ENCODE results near the gene KHDC4. TPM values are rescaled to one million over a fixed set of nuclear protein-coding genes. Genes with fewer than 3 reads are reported as not detected.
A peak's percentile ranks its signal among the peaks of the same experiment; 100 is the strongest.

The KHDC4 gene
- total RNA-seq, 1 donor from 2014 or later, result 47.6 TPM

DNA sequence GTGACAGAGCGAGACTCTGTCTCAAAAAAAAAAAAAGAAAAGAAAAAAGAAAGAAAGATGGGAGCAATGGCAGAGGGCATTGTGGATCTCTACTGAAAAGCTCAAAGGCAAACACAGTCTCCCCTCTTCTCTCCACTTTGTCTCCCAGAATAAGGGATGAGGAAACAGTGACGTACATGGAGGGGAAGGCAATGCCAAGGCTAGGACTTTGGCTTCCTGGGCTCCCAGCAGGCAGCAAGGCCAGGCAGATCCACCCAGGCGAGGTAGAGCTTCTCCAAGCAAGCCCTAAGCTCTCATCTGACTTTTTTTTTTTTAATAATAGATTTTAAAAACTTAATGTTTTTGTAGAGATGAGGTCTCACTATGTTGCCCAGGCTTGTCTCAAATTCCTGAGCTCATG lies 39.5 kb upstream of the KHDC4 start:
- Histone ChIP-seq H3K27me3 (no peaks in the 10 kb centered on the region), H3K4me1 (peaks cover 89% of the 10 kb centered on the region), H3K27ac (peak overlapping the region; percentile 95), H3K36me3 (peaks cover 0 to 5% of the 10 kb centered on the region in 2 donors), H3K9me3 (no peaks in the 10 kb centered on the region), H3K4me3 (no peak overlapping the region)
- intact Hi-C loops (cut with DNase I), result no loop called here
- TF ChIP-seq, protein P1, sequence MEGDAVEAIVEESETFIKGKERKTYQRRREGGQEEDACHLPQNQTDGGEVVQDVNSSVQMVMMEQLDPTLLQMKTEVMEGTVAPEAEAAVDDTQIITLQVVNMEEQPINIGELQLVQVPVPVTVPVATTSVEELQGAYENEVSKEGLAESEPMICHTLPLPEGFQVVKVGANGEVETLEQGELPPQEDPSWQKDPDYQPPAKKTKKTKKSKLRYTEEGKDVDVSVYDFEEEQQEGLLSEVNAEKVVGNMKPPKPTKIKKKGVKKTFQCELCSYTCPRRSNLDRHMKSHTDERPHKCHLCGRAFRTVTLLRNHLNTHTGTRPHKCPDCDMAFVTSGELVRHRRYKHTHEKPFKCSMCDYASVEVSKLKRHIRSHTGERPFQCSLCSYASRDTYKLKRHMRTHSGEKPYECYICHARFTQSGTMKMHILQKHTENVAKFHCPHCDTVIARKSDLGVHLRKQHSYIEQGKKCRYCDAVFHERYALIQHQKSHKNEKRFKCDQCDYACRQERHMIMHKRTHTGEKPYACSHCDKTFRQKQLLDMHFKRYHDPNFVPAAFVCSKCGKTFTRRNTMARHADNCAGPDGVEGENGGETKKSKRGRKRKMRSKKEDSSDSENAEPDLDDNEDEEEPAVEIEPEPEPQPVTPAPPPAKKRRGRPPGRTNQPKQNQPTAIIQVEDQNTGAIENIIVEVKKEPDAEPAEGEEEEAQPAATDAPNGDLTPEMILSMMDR (IDR thresholded peaks at IDR 0.05), result no peak
- TF ChIP-seq POLR2A (IDR thresholded peaks at IDR 0.05), result no peak
- no peak for TF ChIP-seq POLR2AphosphoS5 (IDR thresholded peaks at IDR 0.05; ENCODE audit: insufficient read depth in 1 of 2, low read depth in 1 of 2)
- no peak for DNase-seq (ENCODE audit: extremely low spot score in 2 of 2)

DNA sequence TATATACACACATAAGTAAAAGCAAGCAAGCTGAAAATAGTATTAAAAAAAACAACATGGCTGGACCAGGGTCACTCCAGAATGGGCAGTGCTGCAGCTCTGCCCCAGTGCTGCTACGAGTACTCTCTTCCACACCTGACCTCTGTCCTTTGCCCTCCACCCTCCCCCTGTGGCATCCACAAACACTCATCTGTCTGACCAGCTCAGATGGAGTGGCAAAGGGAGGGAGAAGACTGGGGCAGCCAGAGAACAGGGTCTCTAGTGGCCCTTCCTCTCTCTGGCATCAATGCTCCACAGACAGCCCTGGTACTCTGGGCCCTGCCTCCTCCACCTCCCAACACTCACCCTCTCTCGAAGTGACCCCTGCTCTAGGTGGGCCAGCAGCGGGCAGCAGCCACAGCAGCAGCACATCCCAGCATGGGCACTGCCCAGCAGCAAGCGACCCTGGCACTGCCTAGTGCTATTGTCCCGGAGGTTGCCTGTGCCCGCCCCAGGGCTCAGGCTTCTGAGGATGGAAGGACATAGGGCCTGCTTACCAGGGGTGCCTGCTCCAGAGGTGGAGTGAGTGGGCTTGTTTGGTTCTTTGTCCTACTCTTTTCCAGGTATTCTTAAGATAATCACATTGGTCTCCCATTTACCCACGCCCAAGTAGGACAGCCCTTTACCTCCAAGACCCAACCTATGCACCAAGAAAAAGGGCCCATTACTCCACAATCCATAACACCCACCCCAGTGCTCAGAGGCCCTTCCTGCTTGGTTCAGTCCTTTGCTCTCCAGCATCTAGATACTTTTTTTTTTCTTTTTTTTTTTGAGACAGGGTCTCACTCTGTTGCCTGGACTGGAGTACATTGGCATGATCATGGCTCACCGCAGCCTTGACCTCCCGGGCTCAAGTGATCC lies 37.9 kb upstream of the KHDC4 start:
- no peaks in the 10 kb centered on the region for H3K27me3 ChIP-seq
- TF ChIP-seq POLR2A (IDR thresholded peaks at IDR 0.05) (no peak), POLR2AphosphoS5 (IDR thresholded peaks at IDR 0.05; ENCODE audit: insufficient read depth in 1 of 2, low read depth in 1 of 2) (no peak)
- TF ChIP-seq, protein P1 (IDR thresholded peaks at IDR 0.05), result no peak
- intact Hi-C loops (cut with DNase I), result no loop called here
- no peak for DNase-seq (ENCODE audit: extremely low spot score in 2 of 2)
- peak overlapping the region; percentile 52 for H3K27ac ChIP-seq
- H3K9me3 ChIP-seq, result no peaks in the 10 kb centered on the region
- peaks cover 0 to 15% of the 10 kb centered on the region in 2 donors for H3K36me3 ChIP-seq
- H3K4me1 ChIP-seq, result peaks cover 98% of the 10 kb centered on the region
- no peak overlapping the region for H3K4me3 ChIP-seq

DNA sequence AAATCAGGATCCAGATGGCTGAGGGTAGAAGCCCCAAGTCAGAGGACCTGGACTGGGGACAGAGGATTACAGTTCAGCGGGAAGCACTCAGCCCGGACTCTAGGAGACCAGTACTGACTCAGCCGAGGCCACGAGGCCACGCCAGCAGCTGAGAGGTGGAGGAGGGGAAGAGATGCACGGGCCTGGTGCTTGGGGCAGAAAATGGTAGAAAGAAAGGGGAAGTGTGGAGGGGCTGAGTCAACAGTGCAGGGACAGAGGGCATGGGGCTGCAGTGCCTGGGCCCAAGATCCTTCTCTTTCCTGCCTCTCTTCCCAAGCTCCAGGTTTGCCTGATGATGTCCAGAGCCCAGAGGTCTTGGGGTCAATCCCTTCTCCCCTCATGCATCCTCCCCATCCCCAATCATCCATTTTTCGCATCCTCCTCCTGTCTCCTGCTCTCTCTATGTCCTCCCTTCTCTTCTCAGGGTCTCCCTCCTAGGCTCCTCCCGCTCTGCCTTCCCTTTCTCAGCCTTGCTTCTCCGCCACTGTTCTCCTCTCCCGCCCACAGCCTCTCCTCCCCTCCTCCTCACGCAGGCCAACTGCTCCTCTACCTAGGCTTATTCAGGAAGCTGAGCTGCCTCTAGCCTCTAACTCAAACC lies 36.4 kb upstream of the KHDC4 start:
- H3K27ac ChIP-seq, result peak overlapping the region; percentile 63
- intact Hi-C loops (cut with DNase I), result no loop called here
- peak overlapping the region in 1 of 2 donors; percentile 18 for H3K4me3 ChIP-seq
- TF ChIP-seq POLR2AphosphoS5 (IDR thresholded peaks at IDR 0.05; ENCODE audit: insufficient read depth in 1 of 2, low read depth in 1 of 2) (peak in 1 of 2 donors; percentile 43), POLR2A (IDR thresholded peaks at IDR 0.05) (no peak)
- TF ChIP-seq, protein P1 (IDR thresholded peaks at IDR 0.05), result no peak
- no peak for DNase-seq (ENCODE audit: extremely low spot score in 2 of 2)
- H3K36me3 ChIP-seq, result peaks cover 0 to 28% of the 10 kb centered on the region in 2 donors
- no peaks in the 10 kb centered on the region for H3K27me3 ChIP-seq
- no peaks in the 10 kb centered on the region for H3K9me3 ChIP-seq
- peaks cover 90% of the 10 kb centered on the region for H3K4me1 ChIP-seq

DNA sequence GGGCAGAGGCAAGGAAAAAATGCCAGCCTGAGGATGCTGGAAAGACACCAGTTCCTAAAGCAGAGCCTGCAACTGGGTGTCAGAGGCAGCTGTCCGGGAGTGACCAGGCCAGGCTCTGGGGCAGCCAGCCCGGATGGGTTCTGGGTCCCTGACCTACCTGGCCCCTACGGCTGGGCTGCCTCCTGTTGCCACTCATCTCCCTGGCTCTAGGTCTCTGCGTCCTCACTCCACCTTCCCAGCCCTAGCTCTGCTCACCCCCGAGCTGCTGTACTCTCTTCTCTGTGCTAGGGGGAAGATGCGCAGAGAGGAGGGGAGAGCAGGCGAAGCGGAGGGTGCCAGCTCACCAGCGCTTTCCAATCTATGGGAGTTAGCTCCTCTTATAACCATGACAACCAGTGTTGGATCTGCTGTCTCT lies 35.2 kb upstream of the KHDC4 start:
- no peaks in the 10 kb centered on the region for H3K27me3 ChIP-seq
- no peak overlapping the region for H3K4me3 ChIP-seq
- H3K27ac ChIP-seq, result peak overlapping the region; percentile 63
- no peak for TF ChIP-seq POLR2AphosphoS5 (IDR thresholded peaks at IDR 0.05; ENCODE audit: insufficient read depth in 1 of 2, low read depth in 1 of 2)
- TF ChIP-seq POLR2A (IDR thresholded peaks at IDR 0.05), result no peak
- TF ChIP-seq, protein P1 (IDR thresholded peaks at IDR 0.05), result no peak
- DNase-seq (ENCODE audit: extremely low spot score in 2 of 2), result no peak
- H3K36me3 ChIP-seq, result peaks cover 0 to 41% of the 10 kb centered on the region in 2 donors
- H3K4me1 ChIP-seq, result peaks cover 78% of the 10 kb centered on the region
- no peaks in the 10 kb centered on the region for H3K9me3 ChIP-seq
- intact Hi-C loops (cut with DNase I), result no loop called here

Measured in vagina (tissue), 2 donors.